Lung microvascular endothelial cell (primary cell): ENCODE data around the gene ARL4D. TPM values are rescaled to one million over a fixed set of nuclear protein-coding genes. Genes with fewer than 3 reads are reported as not detected.

Source experiments
- total RNA-seq: library from RNA; depleted of rRNA; stranded (reverse); fragments of >200 nt; gene quantifications from 2 replicates; pipeline ENCODE4 v1.2.1, GENCODE V29; 2014

The ARL4D gene
- total RNA-seq, 1 donor from 2014 or later: 2.2 TPM

Other genes starting within 250 kb of the ARL4D start
- gene NBR1, start 227.8 kb upstream of the ARL4D start, total RNA-seq: 56.7 and 75.4 TPM in 2 replicates
- gene TMEM106A, start 187.1 kb upstream of the ARL4D start, total RNA-seq: 0.87 and 0.99 TPM in 2 replicates
- gene CCDC200, start 170.4 kb upstream of the ARL4D start, total RNA-seq: not detected in 2 replicates
- not detected in 2 replicates for gene RNU2-1, start 165.0 kb upstream of the ARL4D start, total RNA-seq
- gene DHX8, start 85.0 kb downstream of the ARL4D start, total RNA-seq: 34.4 and 48.2 TPM in 2 replicates
- gene ETV4, start 147.3 kb downstream of the ARL4D start, total RNA-seq: 2.4 and 4.4 TPM in 2 replicates